Upper lobe of left lung (tissue), 6 donors: ENCODE measurements around the gene CD276. TPM values are rescaled to one million over a fixed set of nuclear protein-coding genes. Genes with fewer than 3 reads are reported as not detected.
"Not testable (repeated sequence)": the region's sequence is repeated elsewhere in the genome, so short reads cannot be mapped to it uniquely, and the experiment has no call there.

Experiments used
- ATAC-seq, 2 donors: fragments of 200-7000 bp; cut with Tn5 transposase; one replicate each; pipeline ENCODE4 v1.9.1; 2022; ENCODE audit warnings: mild to moderate bottlenecking in 2 of 2, moderate library complexity in 2 of 2; ENCODE audit not compliant: low FRiP score in 2 of 2
- DNase-seq, 2 donors: peaks; one replicate each; pipeline ENCODE4 v3.0.0-alpha.2; 2019 to 2020
- H3K27ac ChIP-seq, 4 donors: fragments of 200-600 bp; sonication (generic); one replicate each; pipeline ENCODE4 v1.5.1; 2016 to 2019
- H3K27me3 ChIP-seq, 4 donors: fragments of 200-600 bp; sonication (generic); one replicate each; pipeline ENCODE4 v1.5.1; 2017 to 2019
- H3K36me3 ChIP-seq, 4 donors: fragments of 200-600 bp; sonication (generic); one replicate each; pipeline ENCODE4 v1.5.1; 2016 to 2019
- H3K4me1 ChIP-seq, 4 donors: fragments of 200-600 bp; sonication (generic); one replicate each; pipeline ENCODE4 v1.5.1; 2018 to 2019
- H3K4me3 ChIP-seq, 4 donors: fragments of 200-600 bp; sonication (generic); one replicate each; pipeline ENCODE4 v1.5.1; 2017 to 2019; ENCODE audit warnings: mild to moderate bottlenecking in 2 of 4, moderate library complexity in 1 of 4
- H3K9me3 ChIP-seq, 4 donors: fragments of 200-600 bp; sonication (generic); one replicate each; pipeline ENCODE4 v1.5.1; 2018 to 2019
- EP300 ChIP-seq, 4 donors: sonication (generic); formaldehyde crosslinking; IDR thresholded peaks; one replicate each; pipeline ENCODE4 v1.5.1; 2017; ENCODE audit warnings: antibody characterized with exemption in 4 of 4, control low read depth in 2 of 4
- POLR2A ChIP-seq, 4 donors: fragments of 450-650 bp; IDR thresholded peaks; one replicate each; pipeline ENCODE4 v1.5.1; 2016 to 2017; ENCODE audit warnings: antibody characterized with exemption in 4 of 4, mild to moderate bottlenecking in 2 of 4
- POLR2AphosphoS5 ChIP-seq, 2 donors: sonication (generic); formaldehyde crosslinking; IDR thresholded peaks; one replicate each; pipeline ENCODE4 v1.5.1; 2017; ENCODE audit warnings: antibody characterized with exemption in 2 of 2
- WGBS, 2 donors: methylation state at CpG; one replicate each; pipeline ENCODE4 v1.1.5; 2017 to 2018; 5-methylcytosine and 5-hydroxymethylcytosine counted together
- total RNA-seq, 6 donors: library from RNA; depleted of rRNA in 4 of 6; stranded (reverse); fragments of >200 nt in 4 of 6; gene quantifications; one replicate each; pipeline versions ENCODE4 v1.1.0 to v1.2.1, GENCODE V29; 2016 to 2021
- TF ChIP-seq, protein P1 (sequence below), 6 experiments: fragments of 450-650 bp in 4 of 6; fragments of 200-600 bp in 2 of 6; sonication (generic) in 2 of 6; IDR thresholded peaks; one replicate each; pipeline ENCODE4 v1.5.1; 2016 to 2019; ENCODE audit warnings: antibody characterized with exemption in 6 of 6
- donor health status: DM: no; HTN: no; CAD: no; lungs with moderate emphysema.
- donor health status: DM: no; HTN: yes; CAD: no; lungs with severe emphysema.

The CD276 gene
- 10 to 100 TPM; 32.2 to 83.6 (median 65.8) TPM for total RNA-seq

DNA sequence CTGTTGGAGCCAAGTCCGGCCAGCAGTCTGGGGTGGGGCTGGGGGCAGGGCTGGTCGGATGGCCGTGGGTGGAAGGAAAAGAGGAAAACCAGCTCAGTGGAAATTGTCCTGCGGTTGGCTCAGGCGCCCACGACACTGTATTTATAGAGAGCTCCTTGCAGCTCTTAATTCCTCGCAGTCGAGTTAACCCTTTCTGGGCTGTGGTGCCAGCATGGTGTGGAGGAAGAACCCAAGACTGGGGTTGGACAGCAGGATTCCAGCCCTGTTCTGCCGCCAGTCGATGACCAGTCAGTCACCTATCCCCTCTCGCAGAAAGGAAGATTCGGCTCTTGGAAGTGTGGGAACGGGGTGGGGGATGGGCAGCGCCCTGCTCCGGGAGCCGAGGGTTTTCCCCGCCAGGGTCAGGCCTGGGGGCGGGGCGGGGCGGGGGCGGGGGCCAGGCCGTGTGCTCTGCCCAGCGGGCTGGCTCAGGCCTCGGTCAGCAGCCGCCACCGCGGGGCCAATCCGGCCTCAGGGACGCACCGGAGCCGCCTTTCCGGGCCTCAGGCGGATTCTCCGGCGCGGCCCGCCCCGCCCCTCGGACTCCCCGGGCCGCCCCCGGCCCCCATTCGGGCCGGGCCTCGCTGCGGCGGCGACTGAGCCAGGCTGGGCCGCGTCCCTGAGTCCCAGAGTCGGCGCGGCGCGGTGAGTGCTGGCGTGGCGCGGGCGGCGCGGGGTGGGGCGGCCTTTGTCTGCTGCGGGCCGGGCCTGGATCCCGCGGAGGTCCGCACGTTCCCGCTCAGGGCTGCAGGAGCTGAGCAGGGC, at the start of gene CD276:
CD276 (plus strand) TSS at position 607 of the 804 bp plus-strand sequence. CDS start 15,257 bp downstream, outside the sequence.
- Histone ChIP-seq H3K27me3 (peaks cover 0 to 10% (median 0%) of the 10 kb centered on the region in 4 donors), H3K9me3 (no peaks in the 10 kb centered on the region), H3K4me1 (peaks cover 10 to 52% (median 33%) of the 10 kb centered on the region in 4 donors), H3K27ac (peak within 1 kb of the TSS; percentile 73 to 89 (median 81)), H3K36me3 (no peaks in the 10 kb centered on the region), H3K4me3 (peak within 1 kb of the TSS; percentile 31 to 95 (median 79))
- DNase-seq (peak; percentile 92 to 95), ATAC-seq (peak; percentile 84)
- no peak for TF ChIP-seq POLR2AphosphoS5 (IDR thresholded peaks at IDR 0.05)
- TF ChIP-seq EP300 (IDR thresholded peaks at IDR 0.05), result no peak
- TF ChIP-seq, protein P1, sequence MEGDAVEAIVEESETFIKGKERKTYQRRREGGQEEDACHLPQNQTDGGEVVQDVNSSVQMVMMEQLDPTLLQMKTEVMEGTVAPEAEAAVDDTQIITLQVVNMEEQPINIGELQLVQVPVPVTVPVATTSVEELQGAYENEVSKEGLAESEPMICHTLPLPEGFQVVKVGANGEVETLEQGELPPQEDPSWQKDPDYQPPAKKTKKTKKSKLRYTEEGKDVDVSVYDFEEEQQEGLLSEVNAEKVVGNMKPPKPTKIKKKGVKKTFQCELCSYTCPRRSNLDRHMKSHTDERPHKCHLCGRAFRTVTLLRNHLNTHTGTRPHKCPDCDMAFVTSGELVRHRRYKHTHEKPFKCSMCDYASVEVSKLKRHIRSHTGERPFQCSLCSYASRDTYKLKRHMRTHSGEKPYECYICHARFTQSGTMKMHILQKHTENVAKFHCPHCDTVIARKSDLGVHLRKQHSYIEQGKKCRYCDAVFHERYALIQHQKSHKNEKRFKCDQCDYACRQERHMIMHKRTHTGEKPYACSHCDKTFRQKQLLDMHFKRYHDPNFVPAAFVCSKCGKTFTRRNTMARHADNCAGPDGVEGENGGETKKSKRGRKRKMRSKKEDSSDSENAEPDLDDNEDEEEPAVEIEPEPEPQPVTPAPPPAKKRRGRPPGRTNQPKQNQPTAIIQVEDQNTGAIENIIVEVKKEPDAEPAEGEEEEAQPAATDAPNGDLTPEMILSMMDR (IDR thresholded peaks at IDR 0.05), result peak in 1 of 6 experiments; percentile 57
- TF ChIP-seq POLR2A (IDR thresholded peaks at IDR 0.05), result peak in 1 of 4 donors; percentile 57
- 1 to 5% methylated on average over 8 to 23 of the region's 69 CpGs for WGBS, 2 donors

DNA sequence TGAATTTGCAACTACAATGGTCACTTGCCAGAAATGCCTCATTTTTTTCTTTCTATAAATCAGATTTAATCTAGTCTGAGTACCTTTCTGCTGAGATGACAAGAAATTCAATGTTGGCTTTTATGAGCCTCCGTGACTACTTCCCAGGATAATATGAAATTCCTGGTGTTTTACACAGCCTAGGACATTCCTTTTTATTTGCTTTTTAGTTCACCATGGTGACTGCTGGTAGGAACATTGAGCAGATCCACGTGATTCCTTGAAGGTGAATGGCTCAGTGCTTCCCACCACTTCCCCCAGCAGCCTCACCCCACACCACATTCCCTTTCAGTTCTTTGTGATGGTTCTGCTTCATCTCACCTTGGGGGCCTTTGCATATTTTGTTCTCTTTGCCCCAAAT, 46.7 kb upstream of the CD276 start:
- 61 to 67% methylated on average over 2 of the region's 2 CpGs for WGBS, 2 donors
- no peak for DNase-seq
- Histone ChIP-seq H3K4me3 (no peak overlapping the region), H3K27me3 (no peaks in the 10 kb centered on the region), H3K9me3 (no peaks in the 10 kb centered on the region), H3K27ac (no peak overlapping the region), H3K36me3 (no peaks in the 10 kb centered on the region), H3K4me1 (peaks cover 11 to 20% (median 14%) of the 10 kb centered on the region in 4 donors)
- no peak for ATAC-seq
- no peak for TF ChIP-seq POLR2A (IDR thresholded peaks at IDR 0.05)

DNA sequence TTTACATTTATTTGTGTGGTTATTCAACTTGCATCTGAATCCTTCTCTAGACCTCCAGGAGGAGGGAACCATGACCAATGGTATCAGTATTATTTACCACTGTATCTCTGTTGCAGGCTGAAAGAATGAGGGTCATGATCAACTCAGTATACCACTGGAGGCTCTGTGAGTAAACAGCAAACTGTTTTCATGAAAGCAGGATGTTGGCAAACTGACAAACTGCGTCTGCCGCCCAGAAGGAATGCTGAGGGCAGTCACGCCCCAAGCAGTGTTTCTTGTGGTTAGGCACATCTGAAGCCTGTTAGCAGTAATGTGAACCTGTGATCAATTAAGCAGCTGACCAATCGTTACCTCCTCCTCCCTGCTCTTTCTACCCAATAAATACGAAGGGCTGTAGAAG, 44.7 kb upstream of the CD276 start:
- WGBS, 2 donors, result 64 to 72% methylated on average over 4 to 5 of the region's 5 CpGs
- DNase-seq, result not testable (repeated sequence)

DNA sequence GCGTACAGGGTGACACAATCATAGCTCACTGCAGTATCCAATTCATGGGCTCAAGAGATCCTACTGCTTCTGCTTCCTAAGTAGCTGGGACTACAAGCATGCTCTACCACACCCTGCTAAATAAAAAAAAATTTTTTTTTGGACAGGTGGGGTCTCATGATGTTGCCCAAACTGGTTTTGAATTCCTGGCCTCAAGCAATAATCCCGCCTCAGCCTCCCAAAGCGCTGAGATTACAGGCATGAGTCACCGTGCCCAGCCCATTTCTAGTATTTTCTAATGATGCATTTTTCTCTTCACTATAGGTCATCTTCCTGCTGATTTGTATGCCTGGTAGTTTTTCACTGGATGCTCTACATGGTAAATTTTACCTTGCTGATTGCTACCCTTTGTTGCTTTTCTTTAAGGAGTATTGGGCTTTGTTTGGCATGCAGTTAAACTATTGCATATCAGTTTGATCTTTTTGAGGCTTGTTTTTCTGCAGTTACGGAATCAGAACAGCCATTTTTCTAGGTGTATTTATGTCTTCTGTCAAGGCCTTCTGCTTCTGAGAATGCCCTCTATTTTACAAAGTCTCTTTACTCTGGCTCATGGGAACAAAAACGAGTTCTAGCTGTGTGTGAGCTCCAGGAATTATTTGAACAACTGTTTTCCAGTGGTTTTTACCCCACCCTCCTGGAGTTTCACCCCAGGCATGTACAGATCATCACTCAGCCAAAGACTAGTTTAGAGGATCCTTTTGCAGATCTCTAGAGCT, 36.7 kb upstream of the CD276 start:
- Histone ChIP-seq H3K9me3 (no peaks in the 10 kb centered on the region), H3K4me1 (no peaks in the 10 kb centered on the region), H3K4me3 (no peak overlapping the region), H3K36me3 (no peaks in the 10 kb centered on the region), H3K27me3 (no peaks in the 10 kb centered on the region), H3K27ac (no peak overlapping the region)
- no peak for TF ChIP-seq POLR2A (IDR thresholded peaks at IDR 0.05)
- TF ChIP-seq, protein P1 (IDR thresholded peaks at IDR 0.05), result no peak
- TF ChIP-seq POLR2AphosphoS5 (IDR thresholded peaks at IDR 0.05), result no peak
- TF ChIP-seq EP300 (IDR thresholded peaks at IDR 0.05), result no peak
- WGBS, 2 donors, result 70 to 72% methylated on average over 6 of the region's 6 CpGs
- ATAC-seq, result peak in 1 of 2 donors; percentile 53
- DNase-seq, result no peak

More for the DNA sequence above, 44.7 kb upstream of the CD276 start:
- H3K9me3 ChIP-seq, H3K4me3 ChIP-seq, H3K36me3 ChIP-seq, H3K27ac ChIP-seq, ATAC-seq, H3K27me3 ChIP-seq: not testable (repeated sequence)
- H3K4me1 ChIP-seq, result peaks cover 3 to 11% (median 5%) of the 10 kb centered on the region in 4 donors

DNA sequence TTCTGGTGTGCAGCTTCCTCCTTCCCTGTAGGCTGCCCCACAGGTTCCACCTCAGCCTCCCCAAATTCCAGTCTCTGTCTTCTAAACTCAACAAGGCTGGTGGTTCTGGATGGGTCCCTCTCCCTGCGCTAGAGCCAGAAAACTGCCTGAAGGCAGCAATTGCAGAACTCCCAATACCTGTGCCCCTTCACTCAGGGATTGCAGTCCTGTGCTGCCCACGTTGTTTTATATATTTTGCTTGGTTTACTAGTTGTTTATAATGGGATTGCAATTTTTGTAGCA, 36.2 kb upstream of the CD276 start:
- TF ChIP-seq, protein P1 (IDR thresholded peaks at IDR 0.05), result no peak
- TF ChIP-seq POLR2A (IDR thresholded peaks at IDR 0.05) (no peak), POLR2AphosphoS5 (IDR thresholded peaks at IDR 0.05) (no peak), EP300 (IDR thresholded peaks at IDR 0.05) (no peak)
- 76 to 78% methylated on average over 2 of the region's 2 CpGs for WGBS, 2 donors
- H3K27ac ChIP-seq, result no peak overlapping the region
- H3K27me3 ChIP-seq, result no peaks in the 10 kb centered on the region
- no peaks in the 10 kb centered on the region for H3K36me3 ChIP-seq
- H3K4me3 ChIP-seq, result no peak overlapping the region
- H3K9me3 ChIP-seq, result no peaks in the 10 kb centered on the region
- no peaks in the 10 kb centered on the region for H3K4me1 ChIP-seq
- ATAC-seq, result no peak
- DNase-seq, result no peak
